LoVo (cell line): ENCODE data around the gene CAMK2G.
"Not testable (repeated sequence)": the region's sequence is repeated elsewhere in the genome, so short reads cannot be mapped to it uniquely, and the experiment has no call there.

Experiments used
- DNase-seq: peaks from one replicate; pipeline ENCODE4 v3.0.0-alpha.2; 2016; ENCODE audit warnings: low spot score

Gene CAMK2G

GRCh38 chr10:73902351-73902750 lies 28.0 kb upstream of the CAMK2G start:
- no peak for DNase-seq

- DNase-seq: no peak
Measured at GRCh38 chr10:73901261-73901660, 26.9 kb upstream of the CAMK2G start.

- no peak for DNase-seq
Measured at GRCh38 chr10:73900064-73900463, 25.7 kb upstream of the CAMK2G start.

DNA sequence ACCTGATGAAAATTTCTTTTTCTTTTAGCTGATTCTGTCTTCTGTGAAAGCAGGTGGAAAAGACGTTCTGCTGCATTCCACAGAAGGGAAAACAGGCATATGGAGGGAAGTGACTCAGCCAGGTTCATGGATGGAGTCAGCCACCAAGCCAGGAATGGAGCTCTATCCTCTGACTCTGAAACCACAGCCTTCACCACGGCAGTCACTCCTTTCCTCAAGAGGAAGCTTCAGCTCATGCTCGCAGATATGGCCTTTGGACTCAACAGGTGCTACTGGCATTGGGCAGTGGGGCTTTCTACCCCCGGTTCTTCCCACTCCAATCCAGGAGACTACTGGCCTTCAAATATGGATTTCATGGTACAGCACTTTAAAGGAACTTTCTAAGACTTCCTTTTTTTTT lies 25.1 kb upstream of the CAMK2G start:
- peak; percentile 79 for DNase-seq

GRCh38 chr10:73898730-73899410 lies 24.5 kb upstream of the CAMK2G start:
- no peak for DNase-seq

DNA sequence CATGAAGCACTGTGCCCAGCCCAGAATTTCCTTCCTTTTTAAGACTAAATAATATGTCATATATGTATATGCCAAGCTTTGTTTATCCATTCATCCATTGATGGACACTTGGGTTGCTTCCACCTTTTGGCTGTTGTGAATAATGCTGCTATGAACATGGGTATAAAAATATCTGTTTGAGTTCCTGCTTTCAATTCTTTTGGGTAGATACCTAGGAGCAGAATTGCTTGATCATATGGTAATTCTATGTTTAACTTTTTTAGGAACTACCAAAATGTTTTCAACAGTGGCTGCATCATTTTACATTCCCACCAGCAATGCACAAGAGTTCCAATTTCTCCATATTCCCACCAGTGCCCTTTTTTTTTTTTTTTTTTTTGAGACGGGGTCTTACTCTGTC lies 23.3 kb upstream of the CAMK2G start:
- DNase-seq: no peak

- DNase-seq: not testable (repeated sequence)
Measured at GRCh38 chr10:73895381-73895780, 21.0 kb upstream of the CAMK2G start.

DNA sequence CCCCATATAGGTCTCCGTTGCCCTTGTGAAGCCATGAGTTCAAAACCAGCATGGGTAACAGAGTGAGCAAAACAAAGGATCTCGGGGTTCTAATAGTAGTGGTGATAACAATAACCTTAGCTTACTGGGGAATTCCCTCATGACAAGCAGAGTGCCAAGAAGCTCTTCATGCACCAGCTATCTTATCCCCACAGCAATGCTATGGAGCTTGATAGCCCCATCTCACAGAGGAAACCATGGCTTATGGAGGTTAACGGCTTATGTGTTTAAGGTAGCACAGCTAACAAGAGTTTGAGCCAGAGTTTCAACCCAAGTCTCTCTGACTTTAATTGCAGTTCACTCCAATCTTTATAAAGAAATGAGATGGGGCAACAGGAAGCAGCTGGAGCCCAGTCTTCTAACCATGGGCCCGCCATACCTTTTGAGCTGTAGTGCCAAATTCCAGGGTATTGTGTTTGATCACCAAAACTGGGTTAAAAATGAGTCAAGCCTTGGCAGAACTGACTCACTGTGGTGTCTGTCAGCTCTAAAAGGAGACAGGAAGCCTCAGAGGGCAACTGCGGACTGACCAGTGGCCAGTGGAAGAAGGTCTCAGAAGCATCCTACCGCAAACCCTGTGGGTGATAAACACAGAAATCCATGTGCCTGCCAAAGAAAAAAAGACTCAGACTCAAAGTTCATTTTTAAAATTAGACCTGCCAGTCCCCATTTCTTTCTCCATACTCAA lies 20.1 kb upstream of the CAMK2G start:
- no peak for DNase-seq

DNA sequence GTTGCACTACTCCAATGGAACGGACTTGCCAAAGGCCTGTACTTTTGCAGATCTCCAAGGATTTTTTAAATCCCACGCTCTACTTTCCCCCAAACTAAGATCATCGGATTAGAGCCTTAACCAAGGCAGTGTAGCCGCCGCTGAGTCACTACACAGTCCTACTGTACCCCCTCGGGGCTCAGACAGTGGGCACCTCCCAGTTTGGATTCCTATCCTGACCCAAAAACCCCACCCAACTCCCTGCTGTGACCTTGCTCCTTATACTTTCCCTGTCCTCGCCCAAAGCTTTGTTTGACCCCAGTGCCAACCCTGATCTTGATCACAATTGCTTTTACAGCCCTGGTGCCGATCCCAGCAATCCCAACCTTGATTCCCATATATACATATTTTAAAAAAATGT lies 19.1 kb upstream of the CAMK2G start:
- peak; percentile 50 for DNase-seq

- DNase-seq: no peak
Measured at GRCh38 chr10:73892310-73893030, 18.1 kb upstream of the CAMK2G start.

DNA sequence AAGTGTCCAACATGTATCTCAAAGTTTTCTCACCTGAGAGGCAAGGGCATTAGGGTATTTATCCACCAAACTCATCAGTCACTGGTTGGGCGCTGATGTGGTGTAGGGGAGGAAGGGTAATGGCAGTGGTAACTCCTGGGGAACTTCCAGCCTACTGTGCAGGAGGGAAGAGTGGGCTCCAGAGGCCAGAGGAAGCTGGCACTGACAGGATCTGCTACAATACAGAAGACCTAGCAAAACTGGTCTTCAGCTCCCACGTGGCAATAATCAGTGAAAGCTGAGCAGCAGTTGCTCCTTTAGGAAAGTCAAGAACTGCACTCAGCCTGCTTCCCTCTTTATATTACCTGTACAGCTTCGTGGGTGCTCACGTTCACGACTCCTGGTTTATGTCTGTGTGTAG lies 17.2 kb upstream of the CAMK2G start:
- no peak for DNase-seq

DNA sequence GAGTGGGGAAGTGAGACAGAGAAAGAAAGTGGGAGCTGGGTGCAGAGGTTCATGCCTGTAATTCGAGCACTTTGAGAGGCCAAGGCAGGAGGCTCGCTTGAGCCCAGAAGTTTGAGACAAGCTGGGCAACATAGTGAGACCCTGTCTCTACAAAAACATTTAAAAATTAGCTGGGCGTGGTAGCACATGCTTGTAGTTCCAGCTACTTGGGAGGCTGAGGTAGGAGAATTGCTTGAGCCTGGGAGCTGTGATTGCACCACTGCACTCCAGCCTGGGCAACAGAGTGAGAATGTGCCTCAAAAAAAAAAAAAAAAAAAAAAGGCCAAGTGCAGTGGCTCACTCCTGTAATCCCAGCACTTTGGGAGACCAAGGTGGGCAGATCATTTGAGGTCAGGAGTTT lies 16.5 kb upstream of the CAMK2G start:
- DNase-seq: not testable (repeated sequence)

- no peak for DNase-seq
Measured at GRCh38 chr10:73890261-73890660, 15.9 kb upstream of the CAMK2G start.

GRCh38 chr10:73889416-73889815 lies 15.1 kb upstream of the CAMK2G start:
- DNase-seq: not testable (repeated sequence)

- DNase-seq: peak; percentile 80
Measured at GRCh38 chr10:73889014-73889413, 14.7 kb upstream of the CAMK2G start.

DNA sequence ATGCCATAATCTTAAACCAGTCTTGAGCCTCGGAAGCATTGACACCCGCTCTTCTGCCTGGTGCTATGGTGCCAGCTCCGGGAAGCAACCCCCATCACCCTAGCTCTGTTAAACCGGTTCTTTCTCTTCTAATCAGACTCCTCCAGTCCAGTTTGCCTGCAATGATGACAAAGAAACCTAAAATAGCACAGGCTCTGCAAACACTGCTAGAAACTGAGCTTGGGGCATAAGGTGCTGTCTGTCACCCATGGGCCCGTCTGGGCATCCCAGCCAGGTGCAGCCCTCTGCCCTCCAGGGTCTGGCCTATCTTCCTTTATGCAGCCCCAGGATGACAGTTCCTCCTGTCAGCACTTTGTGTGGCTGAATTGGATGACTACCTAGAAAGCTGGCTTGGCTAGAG lies 14.2 kb upstream of the CAMK2G start:
- DNase-seq: peak; percentile 39

DNA sequence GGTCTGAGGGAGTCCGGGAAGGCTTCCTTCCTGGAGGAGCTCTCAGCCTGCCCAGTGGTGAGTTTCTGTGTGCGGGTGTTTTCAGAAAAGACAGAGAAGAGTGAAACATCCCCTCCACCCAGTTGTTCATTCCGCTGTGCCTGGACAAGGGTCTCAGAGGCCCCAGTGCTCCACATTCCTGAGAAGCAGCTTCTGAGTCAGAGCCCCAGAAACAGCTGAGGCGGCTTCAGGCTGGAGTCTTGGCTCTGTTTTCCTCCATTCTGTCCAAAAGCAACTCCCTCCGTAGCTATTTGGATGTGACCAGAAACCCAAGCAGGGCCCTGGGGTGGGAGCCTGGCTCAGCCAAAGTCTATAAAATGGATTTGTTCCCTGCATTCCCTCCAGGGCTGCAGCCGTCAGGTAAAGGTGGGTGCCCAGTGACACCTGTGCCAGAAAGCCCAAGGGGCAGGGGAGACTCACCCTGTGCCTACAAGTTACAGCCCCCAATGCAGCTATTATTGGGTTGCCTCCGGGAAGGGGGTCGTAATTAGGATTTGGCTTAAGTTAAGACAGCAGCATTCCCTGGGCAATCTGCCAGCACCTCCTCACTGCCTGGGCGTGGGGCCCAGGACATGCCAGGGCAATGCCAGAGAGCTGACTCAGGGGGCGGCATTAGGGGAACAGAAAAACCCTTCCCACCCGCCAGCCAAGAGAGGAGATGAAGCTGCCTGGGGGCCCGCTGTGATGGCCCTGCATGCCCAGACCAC lies 13.1 kb upstream of the CAMK2G start:
- DNase-seq: peak; percentile 97

- DNase-seq: peak; percentile 50
Measured at GRCh38 chr10:73886661-73887293, 12.4 kb upstream of the CAMK2G start.

DNA sequence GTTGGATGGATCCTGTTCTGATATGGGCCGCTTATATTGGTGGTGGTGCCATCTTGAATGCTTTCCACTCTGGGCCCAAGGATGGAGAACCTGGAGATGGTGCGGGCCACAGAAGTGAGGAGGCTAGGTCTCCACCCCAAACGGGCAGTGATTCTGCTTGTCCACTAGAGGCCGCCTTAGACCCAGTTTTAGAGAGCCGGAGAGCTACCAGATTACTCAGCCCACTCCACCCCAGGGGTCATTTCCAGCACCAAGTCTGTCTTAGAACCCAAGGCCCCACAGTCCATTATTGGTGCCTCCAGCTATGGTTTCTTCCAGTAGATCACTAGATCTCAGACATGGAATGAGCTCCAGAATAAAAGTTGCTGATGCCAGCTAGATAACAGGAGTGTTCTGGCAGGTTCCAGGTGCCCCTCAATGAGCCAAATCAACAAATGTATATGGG lies 11.8 kb upstream of the CAMK2G start:
- DNase-seq: peak; percentile 88

- DNase-seq: no peak
Measured at GRCh38 chr10:73884017-73884416, 9.7 kb upstream of the CAMK2G start.

- no peak for DNase-seq
Measured at GRCh38 chr10:73881221-73881919, 7.0 kb upstream of the CAMK2G start.
